NT2/D1 (cell line): ENCODE results near the gene ZMIZ2.

Experiments used
- YY1 ChIP-seq: IDR thresholded peaks from 2 replicates; pipeline ENCODE4 v1.6.1; 2011; ENCODE audit not compliant: insufficient read length, insufficient read depth
- ZNF274 ChIP-seq: IDR thresholded peaks from 2 replicates; pipeline ENCODE4 v1.6.1; 2011; ENCODE audit warnings: mild to moderate bottlenecking, low read depth, low read length

- TF ChIP-seq YY1: no peak
- no peak for TF ChIP-seq ZNF274
Observed at GRCh38 chr7:44765579-44766415, 17.1 kb downstream of the ZMIZ2 start.
